GM12878 (cell line): ENCODE data around the gene EPB41L1. TPM values are rescaled to one million over a fixed set of nuclear protein-coding genes. Genes with fewer than 3 reads are reported as not detected.

Experiments used
- ATAC-seq: fragments of 200-7000 bp; cut with Tn5 transposase; 3 replicates; pipeline ENCODE4 v1.9.1; 2020; ENCODE audit warnings: mild to moderate bottlenecking, moderate library complexity
- BruUV-seq: library from RNA; stranded (reverse); fragments of 400-500 nt; replicated peaks from 2 replicates; lab custom pipeline; 2021; lab: Mats Ljungman, UMichigan
- CTCF ChIA-PET: fragments of 300-600 bp; sonication (Branson Sonifier 250); formaldehyde crosslinking; extraction: SDS; loops from one replicate; lab custom pipeline; 2021; ENCODE audit warnings: inconsistent platforms; lab: Yijun Ruan, JAX
- POLR2A ChIA-PET: fragments of 350-600 bp; formaldehyde crosslinking; extraction: SDS; loops from one replicate; lab custom pipeline; 2021; ENCODE audit warnings: inconsistent platforms; lab: Charles Lee
- RAD21 ChIA-PET: fragments of 300-600 bp; sonication (Branson Sonifier 250); formaldehyde crosslinking; loops from one replicate; lab custom pipeline; 2023; ENCODE audit warnings: antibody characterized with exemption; ENCODE audit not compliant: unreplicated experiment; lab: Charles Lee
- SMC1A ChIA-PET: fragments of 300-600 bp; sonication (Branson Sonifier 250); formaldehyde crosslinking; loops from one replicate; lab custom pipeline; 2023; ENCODE audit not compliant: unreplicated experiment, uncharacterized antibody; lab: Charles Lee
- DNase-seq: peaks from one replicate; pipeline ENCODE4 v3.0.0-alpha.2; 2011; ENCODE audit warnings: low read depth, low spot score
- FAIRE-seq: peaks from 3 replicates; lab custom pipeline; 2011; peaks lifted over from hg19 to GRCh38; lab: Jason Lieb, UNC
- H2AFZ ChIP-seq: 2 replicates; pipeline ENCODE4 v1.6.0; 2011; ENCODE audit warnings: low read depth, low read length, control low read depth; ENCODE audit not compliant: control insufficient read depth
- H3K27ac ChIP-seq: 2 replicates; pipeline ENCODE4 v1.5.1; 2011; ENCODE audit warnings: control low read depth; ENCODE audit not compliant: control insufficient read depth, insufficient read depth
- H3K27me3 ChIP-seq, 2 experiments: replicated peaks in 1 of 2; 2 replicates each; pipeline versions ENCODE4 v1.6.0 to v1.6.1; 2011; ENCODE audit warnings: low read length in 1 of 2; ENCODE audit not compliant: control insufficient read depth in 2 of 2, insufficient read depth in 2 of 2
- H3K36me3 ChIP-seq, 2 experiments: 2 replicates each; pipeline ENCODE4 v1.5.1; 2011; ENCODE audit warnings: low read length in 1 of 2; ENCODE audit not compliant: control insufficient read depth in 2 of 2, insufficient read depth in 2 of 2
- H3K4me1 ChIP-seq: 2 replicates; pipeline ENCODE4 v1.6.1; 2011; ENCODE audit warnings: mild to moderate bottlenecking, low read length, moderate library complexity, mixed read lengths; ENCODE audit not compliant: control insufficient read depth, insufficient read depth
- H3K4me2 ChIP-seq: 2 replicates; pipeline ENCODE4 v1.6.0; 2011; ENCODE audit warnings: control low read depth; ENCODE audit not compliant: control insufficient read depth, insufficient read depth
- H3K4me3 ChIP-seq: fragments of 200-600 bp; sonication (generic); 2 replicates; pipeline ENCODE4 v1.5.1; 2016
- H3K79me2 ChIP-seq: 2 replicates; pipeline ENCODE4 v1.6.0; 2011; ENCODE audit warnings: low read length; ENCODE audit not compliant: control insufficient read depth, insufficient read depth
- H3K9ac ChIP-seq: 2 replicates; pipeline ENCODE4 v1.8.0; 2011; ENCODE audit warnings: low read length, control low read depth, mixed read lengths; ENCODE audit not compliant: control insufficient read depth, insufficient read depth
- H3K9me3 ChIP-seq: replicated peaks from 3 replicates; pipeline ENCODE4 v1.5.1; 2011; ENCODE audit warnings: mild to moderate bottlenecking, low read length; ENCODE audit not compliant: control insufficient read depth, insufficient read depth
- H4K20me1 ChIP-seq: 2 replicates; pipeline ENCODE4 v1.6.0; 2011; ENCODE audit not compliant: control insufficient read depth, insufficient read depth
- CEBPB ChIP-seq, 2 experiments: fragments of 150-350 bp in 1 of 2; IDR thresholded peaks; 2 replicates each; pipeline ENCODE4 v1.6.1; 2012 to 2014; ENCODE audit warnings: low read depth in 2 of 2, low read length in 2 of 2, borderline replicate concordance in 1 of 2, inconsistent platforms in 1 of 2
- GABPA ChIP-seq: IDR thresholded peaks from 2 replicates; pipeline ENCODE4 v1.6.1; 2014; ENCODE audit warnings: antibody characterized with exemption, low read depth, mild to moderate bottlenecking, inconsistent platforms
- IRF4 ChIP-seq: IDR thresholded peaks from 2 replicates; pipeline ENCODE4 v1.6.1; 2011; ENCODE audit warnings: low read depth, low read length
- KLF5 ChIP-seq: fragments of 450-650 bp; IDR thresholded peaks from 2 replicates; pipeline ENCODE4 v1.6.1; 2014; ENCODE audit warnings: mild to moderate bottlenecking; ENCODE audit not compliant: partially characterized antibody
- MEF2B ChIP-seq: fragments of 450-650 bp; IDR thresholded peaks from 2 replicates; pipeline ENCODE4 v1.6.1; 2018; ENCODE audit warnings: mild to moderate bottlenecking, moderate library complexity; ENCODE audit not compliant: partially characterized antibody, poor library complexity, severe bottlenecking
- POLR2A ChIP-seq: IDR thresholded peaks from 2 replicates; pipeline ENCODE4 v1.6.1; 2011; ENCODE audit warnings: low read depth, mild to moderate bottlenecking, low read length
- SKIL ChIP-seq: fragments of 450-650 bp; IDR thresholded peaks from 2 replicates; pipeline ENCODE4 v1.6.1; 2017; ENCODE audit warnings: mild to moderate bottlenecking, low read depth, inconsistent platforms; ENCODE audit not compliant: poor library complexity, severe bottlenecking
- TBL1XR1 ChIP-seq: IDR thresholded peaks from 2 replicates; pipeline ENCODE4 v1.6.1; 2012; ENCODE audit warnings: low read depth, low read length, improper control_type of control experiment
- ZNF217 ChIP-seq: fragments of 450-650 bp; IDR thresholded peaks from 2 replicates; pipeline ENCODE4 v1.6.1; 2017; ENCODE audit warnings: antibody characterized with exemption, mild to moderate bottlenecking
- ZNF622 ChIP-seq: fragments of 450-650 bp; IDR thresholded peaks from 2 replicates; pipeline ENCODE4 v1.6.1; 2017; ENCODE audit warnings: mild to moderate bottlenecking, inconsistent platforms
- WGBS: methylation state at CpG from one replicate; pipeline ENCODE4 v1.1.6; 2016; ENCODE audit warnings: low lambda C conversion rate; ENCODE audit not compliant: insufficient replicate concordance, insufficient coverage; ENCODE audit errors: missing lambda C conversion rate; 5-methylcytosine and 5-hydroxymethylcytosine counted together
- in situ Hi-C: fragments of 300-500 bp; cut with MboI; formaldehyde crosslinking; loops from 9 replicates; pipeline ENCODE4 v1.14.3; 2018; ENCODE audit warnings: mixed read lengths
- intact Hi-C: fragments of 100-400 bp; cut with micrococcal nuclease; formaldehyde crosslinking; loops from one replicate; pipeline ENCODE4 v1.14.2; 2022; ENCODE audit not compliant: unreplicated experiment
- polyA plus RNA-seq, 11 experiments: library from polyadenylated mRNA; depleted of rRNA in 4 of 11; unstranded in 6 of 11; stranded (reverse) in 5 of 11; fragments of >200 nt; fragmentation: Nextera tagmentation in 4 of 11; fragmentation: Illumina TruSeq in 1 of 11; extraction: Ambion mirVana in 4 of 11; extraction: Trizol in 1 of 11; gene quantifications; 1 replicate in 1 of 11; 2 replicates in 10 of 11; pipeline versions ENCODE4 v1.2.1 to v1.2.3, GENCODE V29; 2011 to 2016; ENCODE audit warnings: inconsistent platforms in 2 of 11, missing spikeins in 2 of 11, low read depth in 1 of 11
- total RNA-seq, 4 experiments: library from RNA; depleted of rRNA in 3 of 4; stranded (reverse); fragments of >200 nt in 3 of 4; fragmentation: Illumina TruSeq in 1 of 4; extraction: Trizol in 1 of 4; gene quantifications; 2 replicates each; pipeline versions ENCODE4 v1.2.1 to v1.2.3, GENCODE V29; 2013 to 2021
- TF ChIP-seq, protein P1 (sequence below): fragments of 450-650 bp; IDR thresholded peaks from 2 replicates; pipeline ENCODE4 v1.6.1; 2016; ENCODE audit warnings: mild to moderate bottlenecking
- TF ChIP-seq, protein P2 (sequence below): fragments of 450-650 bp; IDR thresholded peaks from 2 replicates; pipeline ENCODE4 v1.6.1; 2014; ENCODE audit warnings: mild to moderate bottlenecking

EPB41L1 gene
- total and polyA plus RNA-seq, 10 of the 15 experiments (the other 5 are each of a cell fraction or from before 2014, with no cell fraction given), result 0.08 to 3.2 (median 0.31) TPM

DNA sequence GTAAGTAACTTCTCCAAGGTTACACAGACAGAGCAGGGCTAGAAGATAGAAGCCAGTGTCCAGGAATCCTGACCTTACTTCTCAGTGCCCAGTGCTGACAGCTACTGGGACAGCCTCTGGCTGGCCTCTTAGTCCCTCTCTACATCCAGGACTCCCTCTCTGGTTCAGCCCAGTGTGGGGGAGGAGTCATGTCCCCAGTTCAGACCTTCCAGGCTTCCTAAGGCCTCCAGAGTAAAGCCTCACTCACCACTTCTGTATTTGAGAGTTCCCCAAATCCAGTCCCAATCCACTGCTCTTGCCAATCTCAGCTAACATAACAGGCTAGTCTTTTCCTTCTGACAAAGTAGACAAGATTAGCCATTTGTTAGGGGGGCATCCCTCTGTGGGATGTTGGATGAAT lies 36.9 kb upstream of the EPB41L1 start (continued):
- TF ChIP-seq MEF2B, result no peak

DNA sequence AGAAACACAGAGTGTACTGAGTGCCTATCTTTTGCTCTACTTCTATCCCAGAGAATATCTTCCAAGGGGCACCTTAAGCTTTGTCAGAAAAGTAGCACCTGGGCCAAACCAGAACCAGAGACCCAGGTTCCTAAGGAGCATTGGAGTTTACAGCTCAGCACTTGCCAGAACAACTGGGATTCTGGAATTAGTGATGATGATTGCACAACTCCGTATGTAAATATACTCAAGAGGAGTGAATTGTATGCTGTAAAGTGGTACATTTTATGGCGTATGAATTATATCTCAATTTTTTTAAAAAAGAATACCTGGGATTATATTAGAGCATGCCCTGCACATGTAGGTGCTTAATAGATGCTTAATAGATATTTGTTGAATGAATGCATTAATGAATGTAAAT lies 36.2 kb upstream of the EPB41L1 start:
- POLR2A ChIA-PET, result no interaction called here
- Histone ChIP-seq H3K27ac (no peak overlapping the region), H3K36me3 (no peaks in the 10 kb centered on the region), H2AFZ (no peak overlapping the region), H3K9me3 (no peaks in the 10 kb centered on the region), H3K9ac (no peak overlapping the region), H3K27me3 (no peaks in the 10 kb centered on the region; a peak in 2 of 4 replicates), H3K4me1 (peaks cover 8% of the 10 kb centered on the region; the same call in 1 of the 2 replicates), H3K79me2 (no peaks in the 10 kb centered on the region), H4K20me1 (no peaks in the 10 kb centered on the region), H3K4me3 (no peak overlapping the region), H3K4me2 (no peak overlapping the region)
- RAD21 ChIA-PET, result no interaction called here
- no peak for FAIRE-seq
- no TSS peak for BruUV-seq
- ATAC-seq, result no peak
- DNase-seq, result no peak
- TF ChIP-seq CEBPB (IDR thresholded peaks at IDR 0.05; ENCODE audit: borderline replicate concordance in 1 of 2, low read depth in 2 of 2, low read length in 2 of 2) (no peak), IRF4 (no peak), GABPA (no peak), ZNF217 (no peak), KLF5 (no peak), POLR2A (no peak), ZNF622 (no peak), SKIL (no peak), TBL1XR1 (no peak)
- TF ChIP-seq, protein P1, sequence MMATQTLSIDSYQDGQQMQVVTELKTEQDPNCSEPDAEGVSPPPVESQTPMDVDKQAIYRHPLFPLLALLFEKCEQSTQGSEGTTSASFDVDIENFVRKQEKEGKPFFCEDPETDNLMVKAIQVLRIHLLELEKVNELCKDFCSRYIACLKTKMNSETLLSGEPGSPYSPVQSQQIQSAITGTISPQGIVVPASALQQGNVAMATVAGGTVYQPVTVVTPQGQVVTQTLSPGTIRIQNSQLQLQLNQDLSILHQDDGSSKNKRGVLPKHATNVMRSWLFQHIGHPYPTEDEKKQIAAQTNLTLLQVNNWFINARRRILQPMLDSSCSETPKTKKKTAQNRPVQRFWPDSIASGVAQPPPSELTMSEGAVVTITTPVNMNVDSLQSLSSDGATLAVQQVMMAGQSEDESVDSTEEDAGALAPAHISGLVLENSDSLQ, result no peak
- TF ChIP-seq, protein P2, sequence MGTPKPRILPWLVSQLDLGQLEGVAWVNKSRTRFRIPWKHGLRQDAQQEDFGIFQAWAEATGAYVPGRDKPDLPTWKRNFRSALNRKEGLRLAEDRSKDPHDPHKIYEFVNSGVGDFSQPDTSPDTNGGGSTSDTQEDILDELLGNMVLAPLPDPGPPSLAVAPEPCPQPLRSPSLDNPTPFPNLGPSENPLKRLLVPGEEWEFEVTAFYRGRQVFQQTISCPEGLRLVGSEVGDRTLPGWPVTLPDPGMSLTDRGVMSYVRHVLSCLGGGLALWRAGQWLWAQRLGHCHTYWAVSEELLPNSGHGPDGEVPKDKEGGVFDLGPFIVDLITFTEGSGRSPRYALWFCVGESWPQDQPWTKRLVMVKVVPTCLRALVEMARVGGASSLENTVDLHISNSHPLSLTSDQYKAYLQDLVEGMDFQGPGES, result no peak
- intact Hi-C loops (no loop called here), in situ Hi-C loops (no loop called here)
- SMC1A ChIA-PET, result interaction anchor here (1.1 kb wide), 1 partner anchor 9 kb away, joined by 3 read pairs; no protein-coding TSS in a partner anchor
- 45% methylated on average over 2 of the region's 2 CpGs for WGBS
- CTCF ChIA-PET, result interaction anchor here (1.2 to 1.4 kb wide), 2 partner anchors 20 to 125 kb away, joined by 4 to 6 read pairs; no protein-coding TSS in a partner anchor
